Activated CD4-positive, CD25-positive, alpha-beta regulatory T cell treated with anti-CD3 and anti-CD28 coated beads, Interleukin-2, amount 50 U/mL, for 16 hours (primary cell): ENCODE data around the gene TPRG1.
"Not testable (repeated sequence)": the region's sequence is repeated elsewhere in the genome, so short reads cannot be mapped to it uniquely, and the experiment has no call there.

ENCODE experiments used
- DNase-seq: peaks from one replicate; pipeline ENCODE4 v3.0.0-alpha.2; 2020; ENCODE audit warnings: low read depth, low spot score

Gene TPRG1

GRCh38 chr3:189311521-189311920, 139.8 kb downstream of the TPRG1 start:
- no peak for DNase-seq

GRCh38 chr3:189312866-189313265, 141.1 kb downstream of the TPRG1 start:
- DNase-seq, result no peak

- DNase-seq, result no peak
Measured at GRCh38 chr3:189316296-189317019, 144.7 kb downstream of the TPRG1 start.

- no peak for DNase-seq
Measured at GRCh38 chr3:189317911-189318310, 146.1 kb downstream of the TPRG1 start.

- DNase-seq, result no peak
Measured at GRCh38 chr3:189320511-189320910, 148.7 kb downstream of the TPRG1 start.

- DNase-seq, result no peak
Measured at GRCh38 chr3:189322339-189322738, 150.6 kb downstream of the TPRG1 start.

GRCh38 chr3:189324538-189325138, 152.9 kb downstream of the TPRG1 start:
- peak; percentile 70 for DNase-seq

GRCh38 chr3:189325454-189325853, 153.7 kb downstream of the TPRG1 start:
- no peak for DNase-seq

GRCh38 chr3:189329630-189330029, 157.9 kb downstream of the TPRG1 start:
- not testable (repeated sequence) for DNase-seq

- DNase-seq, result no peak
Measured at GRCh38 chr3:189330066-189330465, 158.3 kb downstream of the TPRG1 start.

- DNase-seq, result no peak
Measured at GRCh38 chr3:189331002-189331418, 159.2 kb downstream of the TPRG1 start.

GRCh38 chr3:189334064-189334920, 162.5 kb downstream of the TPRG1 start:
- DNase-seq, result no peak

- no peak for DNase-seq
Measured at GRCh38 chr3:189337673-189338091, 165.9 kb downstream of the TPRG1 start.

- no peak for DNase-seq
Measured at GRCh38 chr3:189338366-189338765, 166.6 kb downstream of the TPRG1 start.

- DNase-seq, result no peak
Measured at GRCh38 chr3:189339996-189340395, 168.2 kb downstream of the TPRG1 start.

GRCh38 chr3:189340680-189341460, 169.1 kb downstream of the TPRG1 start:
- no peak for DNase-seq

- DNase-seq, result no peak
Measured at GRCh38 chr3:189342811-189343210, 171.0 kb downstream of the TPRG1 start.

GRCh38 chr3:189344996-189345395, 173.2 kb downstream of the TPRG1 start:
- DNase-seq, result no peak

- DNase-seq, result no peak
Measured at GRCh38 chr3:189349772-189350171, 178.0 kb downstream of the TPRG1 start.

- no peak for DNase-seq
Measured at GRCh38 chr3:189353318-189353965, 181.7 kb downstream of the TPRG1 start.
